ENCODE results near the gene RALY.

- no peak for TF ChIP-seq FOXS1 (CRISPR knock-in tag; IDR thresholded peaks at IDR 0.05)
- TF ChIP-seq MYC (IDR thresholded peaks at IDR 0.05; ENCODE audit: borderline replicate concordance, low read length): no peak
Measured at GRCh38 chr20:33981347-33981746, 12.4 kb upstream of the RALY start.
